K562 (cell line): ENCODE measurements around the gene MRPL16. TPM values are rescaled to one million over a fixed set of nuclear protein-coding genes. Genes with fewer than 3 reads are reported as not detected.
"Not testable (repeated sequence)": the region's sequence is repeated elsewhere in the genome, so short reads cannot be mapped to it uniquely, and the experiment has no call there.

Source experiments
- ATAC-seq: fragments of 200-7000 bp; cut with Tn5 transposase; 3 replicates; pipeline ENCODE4 v1.9.1; 2020; ENCODE audit warnings: moderate library complexity
- BruUV-seq: library from RNA; stranded (reverse); fragments of 400-500 nt; replicated peaks from 2 replicates; lab custom pipeline; 2021; lab: Mats Ljungman, UMichigan
- CTCF ChIA-PET: fragments of 300-600 bp; formaldehyde crosslinking; extraction: SDS; loops from one replicate; lab custom pipeline; 2021; ENCODE audit warnings: low intra/inter-chr PET ratio; lab: Yijun Ruan, JAX
- POLR2A ChIA-PET: fragments of 300-600, 350-650 bp; sonication (Branson Sonifier 250); formaldehyde crosslinking; extraction: SDS; loops from one replicate; lab custom pipeline; 2021; ENCODE audit warnings: antibody characterized with exemption, inconsistent platforms; lab: Yijun Ruan, JAX
- DNase-seq, 4 experiments: peaks; one replicate each; pipeline versions ENCODE4 v3.0.0 to v3.0.0-alpha.2; 2011 to 2018; ENCODE audit warnings: low spot score in 3 of 4, mixed read lengths in 3 of 4; ENCODE audit errors: extremely low read depth in 1 of 4
- FAIRE-seq: peaks from 2 replicates; lab custom pipeline; 2011; peaks lifted over from hg19 to GRCh38; lab: Jason Lieb, UNC
- H2AFZ ChIP-seq: 2 replicates; pipeline ENCODE4 v1.6.0; 2011; ENCODE audit warnings: low read depth, low read length, control low read depth, inconsistent platforms
- H3K27ac ChIP-seq: fragments of 200-600 bp; 3 replicates; pipeline ENCODE4 v1.8.0; 2011; ENCODE audit warnings: low read depth, mild to moderate bottlenecking, control low read depth, inconsistent platforms, low read length, moderate library complexity, mixed read lengths; ENCODE audit errors: extremely low read depth
- H3K27me3 ChIP-seq, 2 experiments: fragments of 300-600 bp in 1 of 2; 2 replicates in 1 of 2; 3 replicates in 1 of 2; pipeline versions ENCODE4 v1.6.0 to v1.8.0; 2011; ENCODE audit warnings: inconsistent platforms in 2 of 2, low read length in 2 of 2, mild to moderate bottlenecking in 1 of 2, mixed read lengths in 1 of 2, moderate library complexity in 1 of 2; ENCODE audit not compliant: control insufficient read depth in 2 of 2, insufficient read depth in 2 of 2
- H3K36me3 ChIP-seq: fragments of 300-600 bp; 3 replicates; pipeline ENCODE4 v1.8.0; 2011; ENCODE audit warnings: mild to moderate bottlenecking, low read length, inconsistent platforms; ENCODE audit not compliant: control insufficient read depth, insufficient read depth
- H3K4me1 ChIP-seq, 2 experiments: fragments of 200-600 bp in 1 of 2; replicated peaks in 1 of 2; 2 replicates in 1 of 2; 3 replicates in 1 of 2; pipeline versions ENCODE4 v1.5.1 to v1.8.0; 2011; ENCODE audit warnings: inconsistent platforms in 2 of 2, low read length in 2 of 2, mild to moderate bottlenecking in 1 of 2, mixed read lengths in 1 of 2, moderate library complexity in 1 of 2; ENCODE audit not compliant: control insufficient read depth in 2 of 2, insufficient read depth in 2 of 2
- H3K4me2 ChIP-seq: 2 replicates; pipeline ENCODE4 v1.6.1; 2011; ENCODE audit warnings: low read length, control low read depth, inconsistent platforms, mixed read lengths; ENCODE audit not compliant: insufficient read depth
- H3K4me3 ChIP-seq: fragments of 200-600 bp; sonication (generic), shearing (Covaris generic); 2 replicates; pipeline ENCODE4 v1.5.1; 2016; ENCODE audit warnings: control low read depth, inconsistent platforms
- H3K79me2 ChIP-seq: fragments of 200-600 bp; 3 replicates; pipeline ENCODE4 v1.8.0; 2011; ENCODE audit warnings: low read length, inconsistent platforms; ENCODE audit not compliant: control insufficient read depth, insufficient read depth
- H3K9ac ChIP-seq, 2 experiments: 2 replicates each; pipeline versions ENCODE4 v1.6.0 to v1.6.1; 2011; ENCODE audit warnings: low read depth in 2 of 2, low read length in 2 of 2, control low read depth in 1 of 2, inconsistent platforms in 1 of 2, mild to moderate bottlenecking in 1 of 2, mixed read lengths in 1 of 2; ENCODE audit not compliant: insufficient read depth in 1 of 2
- H3K9me1 ChIP-seq: one replicate; pipeline ENCODE4 v1.6.0; 2011; ENCODE audit warnings: inconsistent platforms, mild to moderate bottlenecking, low read length, moderate library complexity; ENCODE audit not compliant: control insufficient read depth, insufficient read depth
- H3K9me3 ChIP-seq: replicated peaks from 2 replicates; pipeline ENCODE4 v1.5.1; 2011; ENCODE audit warnings: low read depth, low read length, inconsistent platforms; ENCODE audit not compliant: control insufficient read depth, insufficient read depth
- H4K20me1 ChIP-seq: replicated peaks from 2 replicates; pipeline ENCODE4 v1.6.1; 2011; ENCODE audit warnings: low read length, inconsistent platforms, mixed read lengths; ENCODE audit not compliant: control insufficient read depth, insufficient read depth
- ARID1B ChIP-seq: fragments of 450-650 bp; IDR thresholded peaks from 2 replicates; pipeline ENCODE4 v1.6.1; 2016; ENCODE audit warnings: antibody characterized with exemption, mild to moderate bottlenecking, inconsistent platforms
- CBFA2T2 ChIP-seq: fragments of 450-650 bp; conservative IDR thresholded peaks from 2 replicates; pipeline ENCODE4 v1.6.1; 2017; ENCODE audit warnings: mild to moderate bottlenecking
- CBFA2T3 ChIP-seq: fragments of 450-650 bp; IDR thresholded peaks from 2 replicates; pipeline ENCODE4 v1.6.1; 2017
- DMBX1 ChIP-seq: fragments of 250-450 bp; sonication (Bioruptor Pico); IDR thresholded peaks from 2 replicates; pipeline ENCODE4 v1.8.0; 2022; ENCODE audit warnings: inconsistent platforms, mild to moderate bottlenecking, moderate library complexity, borderline replicate concordance
- DPF2 ChIP-seq: fragments of 450-650 bp; IDR thresholded peaks from 2 replicates; pipeline ENCODE4 v1.6.1; 2016
- ELF4 ChIP-seq: fragments of 450-650 bp; formaldehyde crosslinking; IDR thresholded peaks from 2 replicates; pipeline ENCODE4 v1.4.0; 2022; ENCODE audit warnings: missing genetic modification characterization
- EP300 ChIP-seq: IDR thresholded peaks from 2 replicates; pipeline ENCODE4 v1.6.1; 2012; ENCODE audit warnings: low read length, improper control_type of control experiment
- ERF ChIP-seq: fragments of 450-650 bp; formaldehyde crosslinking; IDR thresholded peaks from 2 replicates; pipeline ENCODE4 v1.4.0; 2020; ENCODE audit warnings: mild to moderate bottlenecking, mixed read lengths
- GATAD2B ChIP-seq: fragments of 450-650 bp; IDR thresholded peaks from 2 replicates; pipeline ENCODE4 v1.6.1; 2017; ENCODE audit warnings: mild to moderate bottlenecking, borderline replicate concordance
- MTA2 ChIP-seq: fragments of 450-650 bp; IDR thresholded peaks from 2 replicates; pipeline ENCODE4 v1.6.1; 2016; ENCODE audit warnings: low read depth
- NCOR1 ChIP-seq: fragments of 450-650 bp; IDR thresholded peaks from 2 replicates; pipeline ENCODE4 v1.6.1; 2016; ENCODE audit warnings: mild to moderate bottlenecking, moderate library complexity
- NFIC ChIP-seq: fragments of 450-650 bp; IDR thresholded peaks from 2 replicates; pipeline ENCODE4 v1.6.1; 2017; ENCODE audit warnings: mild to moderate bottlenecking, inconsistent platforms
- RCOR1 ChIP-seq, 2 experiments: IDR thresholded peaks; 2 replicates each; pipeline ENCODE4 v1.6.1; 2012; ENCODE audit warnings: low read depth in 2 of 2, low read length in 2 of 2, borderline replicate concordance in 1 of 2, improper control_type of control experiment in 1 of 2
- SMAD4 ChIP-seq: fragments of 250-450 bp; sonication (Bioruptor Pico); conservative IDR thresholded peaks from 2 replicates; pipeline ENCODE4 v1.8.0; 2021; ENCODE audit warnings: inconsistent platforms, mild to moderate bottlenecking, moderate library complexity
- SMARCA4 ChIP-seq: fragments of 450-650 bp; IDR thresholded peaks from 2 replicates; pipeline ENCODE4 v1.6.1; 2016
- SMARCC2 ChIP-seq: fragments of 450-650 bp; IDR thresholded peaks from 2 replicates; pipeline ENCODE4 v1.6.1; 2017; ENCODE audit warnings: antibody characterized with exemption, moderate library complexity, mild to moderate bottlenecking, low read depth
- SOX6 ChIP-seq: fragments of 450-650 bp; IDR thresholded peaks from 2 replicates; pipeline ENCODE4 v1.6.1; 2014; ENCODE audit warnings: mild to moderate bottlenecking
- TAL1 ChIP-seq: fragments of 450-650 bp; IDR thresholded peaks from 2 replicates; pipeline ENCODE4 v1.6.1; 2016; ENCODE audit warnings: mild to moderate bottlenecking
- TCF3 ChIP-seq: sonication (generic); formaldehyde crosslinking; IDR thresholded peaks from 2 replicates; pipeline ENCODE4 v1.4.0; 2020; ENCODE audit warnings: mild to moderate bottlenecking, missing genetic modification reagents
- TEAD4 ChIP-seq, 2 experiments: sonication (generic) in 1 of 2; formaldehyde crosslinking in 1 of 2; IDR thresholded peaks; 2 replicates each; pipeline versions ENCODE4 v1.6.1 to v1.8.0; 2012 to 2022; ENCODE audit warnings: borderline replicate concordance in 1 of 2, inconsistent platforms in 1 of 2, low read length in 1 of 2, mild to moderate bottlenecking in 1 of 2, missing genetic modification reagents in 1 of 2
- TRIM24 ChIP-seq, 2 experiments: fragments of 450-650 bp; IDR thresholded peaks; 2 replicates each; pipeline ENCODE4 v1.6.1; 2016
- ZBTB11 ChIP-seq, 3 experiments: fragments of 200-800 bp in 1 of 3; fragments of 250-450 bp in 1 of 3; fragments of 450-650 bp in 1 of 3; sonication (Bioruptor Pico) in 1 of 3; sonication (Bioruptor generic) in 1 of 3; formaldehyde crosslinking in 1 of 3; IDR thresholded peaks; 2 replicates each; pipeline versions ENCODE4 v1.6.1 to v1.8.0; 2016 to 2022; ENCODE audit warnings: mild to moderate bottlenecking in 2 of 3, missing genetic modification characterization in 2 of 3, missing compliant biosample characterization in 1 of 3, moderate library complexity in 1 of 3
- WGBS: fragments of 100-300 bp; shearing (Covaris generic); methylation state at CpG from one replicate; pipeline ENCODE4 v1.1.6; 2016; ENCODE audit warnings: low coverage, mixed read lengths; ENCODE audit not compliant: insufficient coverage; ENCODE audit errors: missing lambda C conversion rate; 5-methylcytosine and 5-hydroxymethylcytosine counted together
- in situ Hi-C: fragments of 300-500 bp; cut with MboI; formaldehyde crosslinking; loops from 4 replicates; pipeline ENCODE4 v1.15.0; 2018; ENCODE audit warnings: inconsistent platforms, mixed read lengths
- intact Hi-C: fragments of 100-400 bp; cut with micrococcal nuclease; formaldehyde crosslinking; loops from 2 replicates; pipeline ENCODE4 v1.14.2; 2022
- polyA plus RNA-seq, 8 experiments: library from polyadenylated mRNA; depleted of rRNA in 4 of 8; stranded (reverse) in 5 of 8; unstranded in 3 of 8; fragments of >200 nt; fragmentation: Nextera tagmentation in 2 of 8; fragmentation: Illumina TruSeq in 1 of 8; extraction: Ambion mirVana in 2 of 8; extraction: Trizol in 1 of 8; gene quantifications; 2 replicates each; pipeline versions ENCODE4 v1.2.1 to v1.2.3, GENCODE V29; 2011 to 2014; ENCODE audit warnings: inconsistent platforms in 1 of 8, missing spikeins in 1 of 8
- total RNA-seq, 7 experiments: library from RNA; depleted of rRNA in 6 of 7; stranded (reverse); fragments of >200 nt in 6 of 7; fragmentation: Illumina TruSeq in 2 of 7; extraction: Trizol in 2 of 7; gene quantifications; 2 replicates each; pipeline versions ENCODE4 v1.2.1 to v1.2.3, GENCODE V29; 2011 to 2021; ENCODE audit warnings: low replicate concordance in 1 of 7

MRPL16 gene
- total and polyA plus RNA-seq, 9 of the 15 experiments (the other 6 are each of a cell fraction or from before 2014, with no cell fraction given): 63.3 to 209 (median 157) TPM

DNA sequence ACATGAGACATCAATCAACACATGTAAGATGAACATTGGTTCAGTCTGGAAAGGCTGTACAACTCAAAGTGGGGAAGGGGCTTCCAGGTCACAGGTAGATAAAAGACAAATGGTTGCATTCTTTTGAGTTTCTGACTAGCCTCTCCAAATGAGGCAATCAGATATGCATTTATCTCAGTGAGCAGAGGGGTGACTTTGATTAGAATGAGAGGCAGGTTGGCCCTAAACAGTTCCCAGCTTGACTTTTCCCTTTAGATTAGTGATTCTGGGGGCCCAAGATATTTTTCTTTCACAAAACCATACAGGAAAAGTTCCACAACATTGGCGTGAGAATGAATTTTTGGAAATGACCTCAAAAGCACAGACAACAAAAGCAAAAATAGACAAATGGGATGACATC, 5.9 kb upstream of the MRPL16 start:
- H3K9ac ChIP-seq; ATAC-seq; BruUV-seq; DNase-seq; H3K36me3 ChIP-seq; in situ Hi-C loops; H4K20me1 ChIP-seq; H3K27me3 ChIP-seq; H3K79me2 ChIP-seq; H3K27ac ChIP-seq; FAIRE-seq; CTCF ChIA-PET; H3K4me3 ChIP-seq; H3K9me1 ChIP-seq; H3K9me3 ChIP-seq; TF ChIP-seq TEAD4 (CRISPR knock-in tag; IDR thresholded peaks at IDR 0.05; ENCODE audit: borderline replicate concordance): not testable (repeated sequence)
- 0% methylated on average over 1 of the region's 1 CpG for WGBS
- peak overlapping the region; percentile 1; the same call in 1 of the 2 replicates for H3K4me2 ChIP-seq
- POLR2A ChIA-PET: interaction anchor here (0.7 to 0.8 kb wide), 2 partner anchors 321 to 330 kb away, joined by 3 read pairs; no protein-coding TSS in a partner anchor
- H2AFZ ChIP-seq: peak overlapping the region; percentile 46; the same call in 1 of the 2 replicates
- intact Hi-C loops: loop anchor here (10.0 kb wide), 1 partner anchor 518 kb away; no protein-coding TSS in a partner anchor
- peaks cover 0 to 21% of the 10 kb centered on the region in 2 experiments; a peak in 2 of 5 replicates for H3K4me1 ChIP-seq
- TF ChIP-seq GATAD2B (0 out of 2 replicates have a peak, but pooled peaks have one; percentile 20), NCOR1 (peak; percentile 70; the same call in 1 of the 2 replicates), SMARCC2 (0 out of 2 replicates have a peak, but pooled peaks have one; percentile 16), ZBTB11 (CRISPR knock-in tag; IDR thresholded peaks at IDR 0.05) (peak in 1 of 3 experiments; percentile 52; a peak in 1 of 6 replicates), CBFA2T2 (peak; percentile 78), ARID1B (peak; percentile 85), DMBX1 (CRISPR knock-in tag) (peak; percentile 45; the same call in 1 of the 2 replicates), ELF4 (0 out of 2 replicates have a peak, but pooled peaks have one; percentile 36), SMAD4 (CRISPR knock-in tag) (0 out of 2 replicates have a peak, but pooled peaks have one; percentile 37), SOX6 (0 out of 2 replicates have a peak, but pooled peaks have one; percentile 48), TEAD4 (IDR thresholded peaks at IDR 0.05; ENCODE audit: low read length) (peak; percentile 77), MTA2 (peak; percentile 57; the same call in 1 of the 2 replicates), TCF3 (peak; percentile 59), NFIC (0 out of 2 replicates have a peak, but pooled peaks have one; percentile 10), TAL1 (peak; percentile 80), RCOR1 (IDR thresholded peaks at IDR 0.05; ENCODE audit: borderline replicate concordance in 1 of 2, low read depth in 2 of 2, low read length in 2 of 2) (peak in 1 of 2 experiments; percentile 17; a peak in 1 of 4 replicates), EP300 (peak; percentile 29; the same call in 1 of the 2 replicates), TRIM24 (IDR thresholded peaks at IDR 0.05) (peak in 1 of 2 experiments; percentile 24; a peak in 1 of 4 replicates), ERF (CRISPR knock-in tag) (0 out of 2 replicates have a peak, but pooled peaks have one; percentile 35), DPF2 (peak; percentile 63), CBFA2T3 (peak; percentile 85), SMARCA4 (peak; percentile 64)
